IMR-90 (cell line): ENCODE data around the gene ETS1. TPM values are rescaled to one million over a fixed set of nuclear protein-coding genes. Genes with fewer than 3 reads are reported as not detected.

Experiments used
- ATAC-seq: fragments of 200-7000 bp; cut with Tn5 transposase; 2 replicates; pipeline ENCODE4 v1.9.1; 2020; ENCODE audit warnings: low read depth, mild to moderate bottlenecking, moderate library complexity
- BruUV-seq: library from RNA; stranded (reverse); fragments of 400-500 nt; replicated peaks from 2 replicates; lab custom pipeline; 2021; lab: Mats Ljungman, UMichigan
- CTCF ChIA-PET: fragments of 300-600 bp; formaldehyde crosslinking; extraction: SDS; loops from one replicate; lab custom pipeline; 2021; ENCODE audit warnings: antibody characterized with exemption; lab: Yijun Ruan, JAX
- POLR2A ChIA-PET: fragments of 300-600 bp; sonication (Branson Sonifier 250); formaldehyde crosslinking; loops from one replicate; lab custom pipeline; 2022; ENCODE audit warnings: antibody characterized with exemption; ENCODE audit not compliant: unreplicated experiment; lab: Charles Lee
- DNase-seq: peaks from one replicate; pipeline ENCODE4 v3.0.0; 2013
- H2AFZ ChIP-seq: replicated peaks from 2 replicates; pipeline ENCODE3; 2013; ENCODE audit warnings: low read length, mild to moderate bottlenecking; ENCODE audit not compliant: poor library complexity
- H2AK5ac ChIP-seq: 2 replicates; pipeline ENCODE4 v1.6.1; 2013; ENCODE audit warnings: low read depth, low read length, inconsistent platforms
- H2AK9ac ChIP-seq: replicated peaks from 2 replicates; pipeline ENCODE3; 2013; ENCODE audit warnings: mild to moderate bottlenecking, low read depth, low read length, moderate library complexity; ENCODE audit not compliant: poor library complexity
- H2BK120ac ChIP-seq: 2 replicates; pipeline ENCODE4 v1.6.1; 2013; ENCODE audit warnings: low read depth, low read length, inconsistent platforms
- H2BK15ac ChIP-seq: 3 replicates; pipeline ENCODE4 v1.6.1; 2013; ENCODE audit warnings: low read depth, low read length, inconsistent platforms
- H2BK20ac ChIP-seq: 2 replicates; pipeline ENCODE4 v1.6.1; 2013; ENCODE audit warnings: low read depth, mild to moderate bottlenecking, inconsistent platforms, low read length, moderate library complexity
- H2BK5ac ChIP-seq: 2 replicates; pipeline ENCODE4 v1.6.1; 2013; ENCODE audit warnings: mild to moderate bottlenecking, low read depth, low read length, inconsistent platforms; ENCODE audit not compliant: poor library complexity, severe bottlenecking
- H3K14ac ChIP-seq: replicated peaks from 2 replicates; pipeline ENCODE4 v1.6.1; 2013; ENCODE audit warnings: low read depth, low read length, inconsistent platforms
- H3K18ac ChIP-seq: 2 replicates; pipeline ENCODE4 v1.6.1; 2013; ENCODE audit warnings: low read depth, low read length, control low read depth
- H3K23ac ChIP-seq: 2 replicates; pipeline ENCODE4 v1.6.1; 2013; ENCODE audit warnings: low read depth, low read length, inconsistent platforms
- H3K27ac ChIP-seq: 2 replicates; pipeline ENCODE4 v1.5.1; 2013; ENCODE audit warnings: mild to moderate bottlenecking, control low read depth, low read length; ENCODE audit not compliant: insufficient read depth
- H3K27me3 ChIP-seq: 2 replicates; pipeline ENCODE4 v1.6.1; 2013; ENCODE audit warnings: low read length; ENCODE audit not compliant: control insufficient read depth, insufficient read depth
- H3K36me3 ChIP-seq: 2 replicates; pipeline ENCODE4 v1.6.1; 2013; ENCODE audit warnings: low read length, mixed read lengths; ENCODE audit not compliant: control insufficient read depth, insufficient read depth
- H3K4ac ChIP-seq: 2 replicates; pipeline ENCODE4 v1.6.1; 2013; ENCODE audit warnings: low read depth, low read length, inconsistent platforms
- H3K4me1 ChIP-seq: 2 replicates; pipeline ENCODE4 v1.6.1; 2013; ENCODE audit warnings: low read length, mixed read lengths; ENCODE audit not compliant: control insufficient read depth, insufficient read depth
- H3K4me2 ChIP-seq: 2 replicates; pipeline ENCODE4 v1.6.1; 2013; ENCODE audit warnings: low read depth, mild to moderate bottlenecking, control low read depth, low read length, moderate library complexity
- H3K4me3 ChIP-seq: 2 replicates; pipeline ENCODE4 v1.5.1; 2013; ENCODE audit warnings: low read depth, mild to moderate bottlenecking, control low read depth, low read length, moderate library complexity; ENCODE audit not compliant: insufficient read depth
- H3K56ac ChIP-seq: 2 replicates; pipeline ENCODE4 v1.6.1; 2013; ENCODE audit warnings: low read length, inconsistent platforms; ENCODE audit not compliant: insufficient read depth; ENCODE audit errors: extremely low read depth
- H3K79me1 ChIP-seq, 2 experiments: 2 replicates each; pipeline ENCODE4 v1.6.1; 2013; ENCODE audit warnings: low read length in 2 of 2, inconsistent platforms in 1 of 2, low read depth in 1 of 2
- H3K9ac ChIP-seq: 2 replicates; pipeline ENCODE4 v1.6.1; 2013; ENCODE audit warnings: low read depth, low read length, control low read depth
- H3K9me1 ChIP-seq: 2 replicates; pipeline ENCODE4 v1.6.1; 2013; ENCODE audit warnings: low read length, inconsistent platforms; ENCODE audit not compliant: insufficient read depth
- H3K9me3 ChIP-seq: 2 replicates; pipeline ENCODE4 v1.6.1; 2013; ENCODE audit warnings: low read length; ENCODE audit not compliant: control insufficient read depth, insufficient read depth
- H4K20me1 ChIP-seq: 2 replicates; pipeline ENCODE4 v1.6.1; 2013; ENCODE audit warnings: low read length, inconsistent platforms; ENCODE audit not compliant: insufficient read depth
- H4K5ac ChIP-seq: 2 replicates; pipeline ENCODE4 v1.6.1; 2013; ENCODE audit warnings: mild to moderate bottlenecking, low read depth, low read length, control low read depth
- H4K8ac ChIP-seq, 2 experiments: 2 replicates each; pipeline ENCODE4 v1.6.1; 2013; ENCODE audit warnings: low read depth in 2 of 2, low read length in 2 of 2, control low read depth in 1 of 2, inconsistent platforms in 1 of 2
- H4K91ac ChIP-seq: 2 replicates; pipeline ENCODE4 v1.6.1; 2013; ENCODE audit warnings: low read depth, low read length, inconsistent platforms; ENCODE audit not compliant: insufficient read depth
- CEBPB ChIP-seq: IDR thresholded peaks from 2 replicates; pipeline ENCODE4 v1.6.1; 2012; ENCODE audit warnings: low read depth, low read length, improper control_type of control experiment
- FOS ChIP-seq: fragments of 150-350 bp; IDR thresholded peaks from 2 replicates; pipeline ENCODE4 v1.6.1; 2016; ENCODE audit warnings: low read depth, low read length
- MAZ ChIP-seq: IDR thresholded peaks from 2 replicates; pipeline ENCODE4 v1.6.1; 2012; ENCODE audit warnings: low read depth, mild to moderate bottlenecking, low read length, improper control_type of control experiment, moderate library complexity, borderline replicate concordance
- MXI1 ChIP-seq: IDR thresholded peaks from 2 replicates; pipeline ENCODE4 v1.6.1; 2012; ENCODE audit warnings: low read depth, mild to moderate bottlenecking, low read length, moderate library complexity, borderline replicate concordance
- WGBS, 2 experiments: methylation state at CpG; one replicate each; pipeline versions ENCODE4 v1.1.5 to v1.1.7; 2013; ENCODE audit warnings: missing lambda C conversion rate in 2 of 2; ENCODE audit not compliant: insufficient read length in 1 of 2; ENCODE audit errors: extremely low coverage in 2 of 2; 5-methylcytosine and 5-hydroxymethylcytosine counted together
- dilution Hi-C: fragments of 300-500 bp; cut with HindIII; formaldehyde crosslinking; loops from one replicate; pipeline ENCODE4 v1.14.3; 2018; ENCODE audit warnings: low sequenced_read_pairs; ENCODE audit not compliant: unreplicated experiment
- in situ Hi-C: fragments of 300-500 bp; cut with MboI; formaldehyde crosslinking; loops from 3 replicates; pipeline ENCODE4 v1.14.3; 2019; ENCODE audit warnings: low sequenced_read_pairs, inconsistent platforms, mixed read lengths
- intact Hi-C: fragments of 100-400 bp; cut with micrococcal nuclease; formaldehyde crosslinking; loops from 2 replicates; pipeline ENCODE4 v1.10.0; 2022
- polyA plus RNA-seq, 3 experiments: library from polyadenylated mRNA; depleted of rRNA; stranded (reverse); fragments of >200 nt; gene quantifications; 2 replicates each; pipeline ENCODE4 v1.2.3, GENCODE V29; 2012; ENCODE audit warnings: low replicate concordance in 1 of 3
- total RNA-seq: library from RNA; depleted of rRNA; stranded (reverse); fragments of >200 nt; gene quantifications from 2 replicates; pipeline ENCODE4 v1.2.3, GENCODE V29; 2012

ETS1 gene
- total and polyA plus RNA-seq, 2 of the 4 experiments (the other 2 are of a cell fraction), result 41.2 to 56.3 TPM

DNA sequence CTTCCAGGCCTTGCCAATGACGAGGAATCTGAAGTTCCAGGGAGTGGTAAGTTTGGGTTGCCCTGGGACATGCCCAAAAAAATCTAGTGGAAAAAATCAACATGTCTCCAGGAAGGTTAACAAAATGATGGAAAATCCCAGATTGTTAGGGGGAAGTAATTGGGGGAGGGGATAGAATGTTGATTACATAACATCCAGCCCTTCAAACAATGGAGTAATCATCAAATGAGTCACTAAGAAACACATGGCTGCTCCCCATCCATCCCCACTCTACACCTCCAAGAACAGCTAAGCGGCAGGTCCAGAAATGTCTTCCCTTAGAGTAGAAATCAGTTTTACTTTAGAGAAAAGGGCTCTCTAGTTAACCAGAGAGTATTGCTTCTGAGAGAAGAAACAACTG is 94.9 kb downstream of the ETS1 start:
- Histone ChIP-seq H3K4me3 (no peak overlapping the region), H3K9me1 (peaks cover 43% of the 10 kb centered on the region), H3K36me3 (peaks cover 15% of the 10 kb centered on the region), H3K79me1 (peaks cover 32 to 76% of the 10 kb centered on the region in 2 experiments), H3K14ac (peak overlapping the region; percentile 28; the same call in 1 of the 2 replicates), H4K5ac (no peak overlapping the region), H4K8ac (no peak overlapping the region), H2BK20ac (no peak overlapping the region), H2BK120ac (no peak overlapping the region), H3K18ac (no peak overlapping the region), H2BK15ac (no peak overlapping the region), H3K23ac (peak overlapping the region; percentile 9), H4K20me1 (peaks cover 74% of the 10 kb centered on the region), H2BK5ac (no peak overlapping the region), H3K4me1 (peaks cover 30% of the 10 kb centered on the region), H4K91ac (no peak overlapping the region; the same call in 1 of the 2 replicates), H2AK5ac (no peak overlapping the region; the same call in 1 of the 2 replicates), H3K4me2 (no peak overlapping the region), H3K27ac (no peak overlapping the region), H3K9me3 (no peaks in the 10 kb centered on the region), H3K9ac (no peak overlapping the region), H2AFZ (no peak overlapping the region), H3K27me3 (no peaks in the 10 kb centered on the region), H3K56ac (no peak overlapping the region), H2AK9ac (no peak overlapping the region), H3K4ac (no peak overlapping the region)
- CTCF ChIA-PET, result interaction anchor here (0.5 kb wide), 1 partner anchor 22 kb away, joined by 3 read pairs; no protein-coding TSS in a partner anchor
- no CpG with 5 or more reads among the region's 2 CpGs for WGBS, 2 experiments
- intact Hi-C loops, result no loop called here
- TF ChIP-seq FOS (peak; percentile 59; the same call in 1 of the 2 replicates), CEBPB (peak; percentile 72), MAZ (no peak), MXI1 (0 out of 2 replicates have a peak, but pooled peaks have one; percentile 18)
- peak; percentile 67 for DNase-seq
- POLR2A ChIA-PET, result no interaction called here
- dilution Hi-C loops, result no loop called here
- in situ Hi-C loops, result no loop called here
- BruUV-seq, result no TSS peak
- no peak for ATAC-seq
